ENCODE results near the gene RUNX3.

Gene RUNX3

GRCh38 chr1:24946861-24947658 is 17.0 kb upstream of the RUNX3 start:
- no peak for DNase-seq (ENCODE audit: low read depth in 3 of 3)

GRCh38 chr1:24945354-24946326 is 15.6 kb upstream of the RUNX3 start:
- DNase-seq (ENCODE audit: low read depth in 3 of 3) = no peak

- DNase-seq (ENCODE audit: low read depth in 3 of 3) = no peak
Observed at GRCh38 chr1:24944318-24944717, 14.2 kb upstream of the RUNX3 start.

GRCh38 chr1:24942789-24943188 is 12.7 kb upstream of the RUNX3 start:
- DNase-seq (ENCODE audit: low read depth in 3 of 3) = no peak

GRCh38 chr1:24941564-24941963 is 11.5 kb upstream of the RUNX3 start:
- DNase-seq (ENCODE audit: low read depth in 3 of 3) = no peak

- no peak for DNase-seq (ENCODE audit: low read depth in 3 of 3)
Observed at GRCh38 chr1:24940231-24940630, 10.2 kb upstream of the RUNX3 start.

GRCh38 chr1:24939675-24940193 is 9.7 kb upstream of the RUNX3 start:
- DNase-seq (ENCODE audit: low read depth in 3 of 3) = no peak

- DNase-seq (ENCODE audit: low read depth in 3 of 3) = no peak
Observed at GRCh38 chr1:24939040-24939674, 9.1 kb upstream of the RUNX3 start.

- no peak for DNase-seq (ENCODE audit: low read depth in 3 of 3)
Observed at GRCh38 chr1:24938276-24938675, 8.2 kb upstream of the RUNX3 start.

- DNase-seq (ENCODE audit: low read depth in 3 of 3) = no peak
Observed at GRCh38 chr1:24936684-24937083, 6.6 kb upstream of the RUNX3 start.

- DNase-seq (ENCODE audit: low read depth in 3 of 3) = no peak
Observed at GRCh38 chr1:24935615-24936484, 5.8 kb upstream of the RUNX3 start.

- no peak for DNase-seq (ENCODE audit: low read depth in 3 of 3)
Observed at GRCh38 chr1:24935196-24935526, 5.1 kb upstream of the RUNX3 start.

- no peak for DNase-seq (ENCODE audit: low read depth in 3 of 3)
Observed at GRCh38 chr1:24934310-24935195, 4.5 kb upstream of the RUNX3 start.

GRCh38 chr1:24933468-24933867 is 3.4 kb upstream of the RUNX3 start:
- DNase-seq (ENCODE audit: low read depth in 3 of 3) = no peak

GRCh38 chr1:24932725-24933294 is 2.7 kb upstream of the RUNX3 start:
- no peak for DNase-seq (ENCODE audit: low read depth in 3 of 3)

GRCh38 chr1:24932284-24932683 is 2.2 kb upstream of the RUNX3 start:
- DNase-seq (ENCODE audit: low read depth in 3 of 3) = peak in 2 of 3 donors; percentile 49 to 55

GRCh38 chr1:24931468-24932231 is 1.6 kb upstream of the RUNX3 start:
- DNase-seq (ENCODE audit: low read depth in 3 of 3) = no peak

GRCh38 chr1:24931146-24931467 is 1.0 kb upstream of the RUNX3 start:
- DNase-seq (ENCODE audit: low read depth in 3 of 3) = no peak
